GM18907 (cell line): ENCODE measurements around the gene TSEN34.
"Not testable (repeated sequence)": the region's sequence is repeated elsewhere in the genome, so short reads cannot be mapped to it uniquely, and the experiment has no call there.

ENCODE experiments used
- ATAC-seq: cut with Tn5 transposase; IDR thresholded peaks from one replicate; pipeline ENCODE4 v1.9.1; 2021; ENCODE audit warnings: mild to moderate bottlenecking, moderate library complexity; ENCODE audit not compliant: unreplicated experiment

The TSEN34 gene

GRCh38 chr19:54160182-54160811 is 30.8 kb upstream of the TSEN34 start:
- ATAC-seq, result peak; percentile 8

GRCh38 chr19:54160854-54161253 is 30.3 kb upstream of the TSEN34 start:
- no peak for ATAC-seq

- ATAC-seq, result no peak
These were observed 28.8 kb upstream of the TSEN34 start for GRCh38 chr19:54162241-54162805.

GRCh38 chr19:54162884-54163283 is 28.2 kb upstream of the TSEN34 start:
- no peak for ATAC-seq

GRCh38 chr19:54164369-54165068 is 26.6 kb upstream of the TSEN34 start:
- ATAC-seq, result no peak

- no peak for ATAC-seq
These were observed 25.9 kb upstream of the TSEN34 start for GRCh38 chr19:54165222-54165621.

GRCh38 chr19:54168174-54168917 is 22.8 kb upstream of the TSEN34 start:
- ATAC-seq, result peak; percentile 65

GRCh38 chr19:54169149-54169740 is 21.9 kb upstream of the TSEN34 start:
- ATAC-seq, result no peak

- ATAC-seq, result not testable (repeated sequence)
These were observed 19.2 kb upstream of the TSEN34 start for GRCh38 chr19:54171736-54172431.

GRCh38 chr19:54172471-54173358 is 18.4 kb upstream of the TSEN34 start, which contains the start of gene TMC4:
Gene TMC4 (minus strand): TSS chr19:54173160. CDS start chr19:54173117, 43 bp downstream.
- no peak for ATAC-seq

- no peak for ATAC-seq
These were observed 17.8 kb upstream of the TSEN34 start for GRCh38 chr19:54173359-54173699.

GRCh38 chr19:54173951-54174834 is 16.9 kb upstream of the TSEN34 start:
- no peak for ATAC-seq

GRCh38 chr19:54178581-54179261 is 12.4 kb upstream of the TSEN34 start:
- no peak for ATAC-seq

GRCh38 chr19:54179262-54179852 is 11.8 kb upstream of the TSEN34 start:
- ATAC-seq, result no peak

GRCh38 chr19:54179921-54180461 is 11.1 kb upstream of the TSEN34 start:
- ATAC-seq, result no peak

- no peak for ATAC-seq
These were observed 10.4 kb upstream of the TSEN34 start for GRCh38 chr19:54180691-54181091.

GRCh38 chr19:54181894-54182293 is 9.2 kb upstream of the TSEN34 start:
- ATAC-seq, result not testable (repeated sequence)
